Pancreas (tissue), 10 donors: ENCODE data around the gene RRBP1. TPM values are rescaled to one million over a fixed set of nuclear protein-coding genes. Genes with fewer than 3 reads are reported as not detected.

Experiments used
- ATAC-seq, 4 donors: fragments of 200-7000 bp; cut with Tn5 transposase; one replicate each; pipeline versions ENCODE4 v1.8.0 to v1.9.1; 2020; ENCODE audit warnings: mild to moderate bottlenecking in 4 of 4, moderate library complexity in 4 of 4
- DNase-seq, 6 donors: peaks; one replicate each; pipeline ENCODE4 v3.0.0-alpha.2; 2020
- FAIRE-seq: peaks from 2 replicates; lab custom pipeline; 2012; peaks lifted over from hg19 to GRCh38; lab: Jason Lieb, UNC
- H3K27ac ChIP-seq, 4 donors: fragments of 200-600 bp; sonication (generic); 1 replicate in 3 of 4; 2 replicates in 1 of 4; pipeline versions ENCODE4 v1.5.0 to v1.8.0; 2020
- H3K27me3 ChIP-seq, 4 donors: fragments of 200-600 bp; one replicate each; pipeline ENCODE4 v1.8.0; 2021
- H3K36me3 ChIP-seq, 3 donors: fragments of 200-600 bp; sonication (generic) in 1 of 3; one replicate each; pipeline versions ENCODE4 v1.5.0 to v1.8.0; 2020 to 2021
- H3K4me1 ChIP-seq, 3 donors: fragments of 200-600 bp; one replicate each; pipeline ENCODE4 v1.8.0; 2021
- H3K4me3 ChIP-seq, 4 donors: fragments of 200-600 bp; sonication (generic) in 2 of 4; one replicate each; pipeline versions ENCODE4 v1.5.0 to v1.8.0; 2020 to 2021
- H3K9me3 ChIP-seq, 4 donors: fragments of 200-600 bp; one replicate each; pipeline ENCODE4 v1.8.0; 2021
- WGBS, 2 donors: extraction: QIAGEN DNeasy Blood & Tissue Kit; methylation state at CpG; one replicate each; pipeline ENCODE4 v1.1.7; 2013; 5-methylcytosine and 5-hydroxymethylcytosine counted together
- intact Hi-C, 3 donors: fragments of 100-400 bp; cut with DNase I; formaldehyde crosslinking; loops; one replicate each; pipeline versions ENCODE4 v1.11.1 to v1.14.2; 2022
- polyA plus RNA-seq, 2 donors: library from polyadenylated mRNA; stranded (reverse); fragments of 200-250 nt; gene quantifications; one replicate each; pipeline ENCODE4 v1.2.3, GENCODE V29; 2013
- total RNA-seq, 6 donors: library from RNA; stranded (reverse); fragmentation: NEBNext Ultra II Directional in 4 of 6; extraction: Animal tissue kit (Norgen Biotek cat#: 25700) in 4 of 6; gene quantifications; one replicate each; pipeline versions ENCODE4 v1.2.1 to v1.2.4, GENCODE V29; 2021 to 2023
- TF ChIP-seq, protein P1 (sequence below), 4 donors: fragments of 200-600 bp; sonication (generic) in 3 of 4; IDR thresholded peaks; one replicate each; pipeline versions ENCODE4 v1.5.0 to v1.8.0; 2021; ENCODE audit warnings: antibody characterized with exemption in 4 of 4
- donor health status: healthy with polysubstance abuse.
- donor health status: DM: no; HTN: no; CAD: no; lungs with moderate emphysema.
- donor health status: DM: no; HTN: no; CAD: no.
- donor health status: control.
- donor health status: control.
- donor health status: Bipolar disorder and iron deficiency.
- donor health status: DM: yes; HTN: yes; CAD: no.
- donor health status: DM: no; HTN: no; CAD: no.
- donor health status: DM: no; HTN: no; CAD: no.
- donor health status: DM: yes; HTN: yes; CAD: no.

The RRBP1 gene
- total and polyA plus RNA-seq, 8 donors: 170 to 442 (median 348) TPM

DNA sequence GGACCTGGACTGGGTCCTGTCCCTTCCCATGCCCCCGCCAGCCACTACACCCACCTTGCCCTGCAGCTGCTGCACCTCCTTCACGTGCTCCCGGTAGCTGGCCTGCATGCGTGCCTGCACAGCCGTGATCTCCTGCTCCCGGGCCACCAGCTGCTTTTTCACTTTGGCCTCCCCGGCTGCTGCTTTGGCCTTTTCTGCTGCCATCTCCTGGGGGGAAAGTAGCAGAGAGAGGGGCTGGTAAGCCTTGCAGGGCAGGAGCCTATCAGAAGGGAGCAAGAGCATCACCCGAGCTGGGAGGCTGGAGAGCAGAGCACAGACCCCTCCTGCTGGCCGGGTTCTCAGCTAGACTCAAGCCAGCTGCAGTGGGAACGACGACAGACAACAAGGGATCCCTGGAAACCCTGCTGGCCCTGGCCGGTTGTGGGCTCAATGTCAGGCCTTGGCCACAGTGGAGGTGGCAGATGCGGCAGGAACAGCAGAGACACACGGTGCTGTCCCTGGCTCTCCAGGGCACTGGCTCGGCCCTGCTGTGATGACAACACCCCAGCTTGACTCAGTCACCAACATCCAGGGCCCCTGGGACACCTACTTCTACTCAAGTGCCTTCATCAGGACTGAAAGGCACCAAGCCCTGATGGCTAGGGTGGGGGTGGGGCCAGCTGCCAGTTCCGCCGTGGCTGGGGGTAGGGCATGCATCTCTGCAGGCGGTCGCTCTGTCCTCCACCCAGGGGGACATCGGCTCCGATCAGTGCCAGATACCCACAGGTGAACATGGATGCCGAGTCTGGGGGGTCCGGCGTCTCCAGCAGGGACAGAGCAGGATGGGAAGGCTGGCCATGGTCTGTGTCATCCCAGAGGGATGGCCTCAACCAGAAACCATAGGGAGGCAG, 45.3 kb downstream of the RRBP1 start:
- intact Hi-C loops: no loop called here
- Histone ChIP-seq H3K9me3 (no peaks in the 10 kb centered on the region), H3K4me3 (no peak overlapping the region), H3K36me3 (peaks cover 5 to 86% (median 63%) of the 10 kb centered on the region in 3 donors), H3K27me3 (no peaks in the 10 kb centered on the region), H3K27ac (no peak overlapping the region), H3K4me1 (peaks cover 0 to 3% (median 0%) of the 10 kb centered on the region in 3 donors)
- peak in 1 of 6 donors; percentile 74 for DNase-seq
- TF ChIP-seq, protein P1, sequence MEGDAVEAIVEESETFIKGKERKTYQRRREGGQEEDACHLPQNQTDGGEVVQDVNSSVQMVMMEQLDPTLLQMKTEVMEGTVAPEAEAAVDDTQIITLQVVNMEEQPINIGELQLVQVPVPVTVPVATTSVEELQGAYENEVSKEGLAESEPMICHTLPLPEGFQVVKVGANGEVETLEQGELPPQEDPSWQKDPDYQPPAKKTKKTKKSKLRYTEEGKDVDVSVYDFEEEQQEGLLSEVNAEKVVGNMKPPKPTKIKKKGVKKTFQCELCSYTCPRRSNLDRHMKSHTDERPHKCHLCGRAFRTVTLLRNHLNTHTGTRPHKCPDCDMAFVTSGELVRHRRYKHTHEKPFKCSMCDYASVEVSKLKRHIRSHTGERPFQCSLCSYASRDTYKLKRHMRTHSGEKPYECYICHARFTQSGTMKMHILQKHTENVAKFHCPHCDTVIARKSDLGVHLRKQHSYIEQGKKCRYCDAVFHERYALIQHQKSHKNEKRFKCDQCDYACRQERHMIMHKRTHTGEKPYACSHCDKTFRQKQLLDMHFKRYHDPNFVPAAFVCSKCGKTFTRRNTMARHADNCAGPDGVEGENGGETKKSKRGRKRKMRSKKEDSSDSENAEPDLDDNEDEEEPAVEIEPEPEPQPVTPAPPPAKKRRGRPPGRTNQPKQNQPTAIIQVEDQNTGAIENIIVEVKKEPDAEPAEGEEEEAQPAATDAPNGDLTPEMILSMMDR (IDR thresholded peaks at IDR 0.05): no peak
- no peak for FAIRE-seq
- ATAC-seq: no peak
- WGBS, 2 donors: 58 to 61% methylated on average over 24 of the region's 24 CpGs

DNA sequence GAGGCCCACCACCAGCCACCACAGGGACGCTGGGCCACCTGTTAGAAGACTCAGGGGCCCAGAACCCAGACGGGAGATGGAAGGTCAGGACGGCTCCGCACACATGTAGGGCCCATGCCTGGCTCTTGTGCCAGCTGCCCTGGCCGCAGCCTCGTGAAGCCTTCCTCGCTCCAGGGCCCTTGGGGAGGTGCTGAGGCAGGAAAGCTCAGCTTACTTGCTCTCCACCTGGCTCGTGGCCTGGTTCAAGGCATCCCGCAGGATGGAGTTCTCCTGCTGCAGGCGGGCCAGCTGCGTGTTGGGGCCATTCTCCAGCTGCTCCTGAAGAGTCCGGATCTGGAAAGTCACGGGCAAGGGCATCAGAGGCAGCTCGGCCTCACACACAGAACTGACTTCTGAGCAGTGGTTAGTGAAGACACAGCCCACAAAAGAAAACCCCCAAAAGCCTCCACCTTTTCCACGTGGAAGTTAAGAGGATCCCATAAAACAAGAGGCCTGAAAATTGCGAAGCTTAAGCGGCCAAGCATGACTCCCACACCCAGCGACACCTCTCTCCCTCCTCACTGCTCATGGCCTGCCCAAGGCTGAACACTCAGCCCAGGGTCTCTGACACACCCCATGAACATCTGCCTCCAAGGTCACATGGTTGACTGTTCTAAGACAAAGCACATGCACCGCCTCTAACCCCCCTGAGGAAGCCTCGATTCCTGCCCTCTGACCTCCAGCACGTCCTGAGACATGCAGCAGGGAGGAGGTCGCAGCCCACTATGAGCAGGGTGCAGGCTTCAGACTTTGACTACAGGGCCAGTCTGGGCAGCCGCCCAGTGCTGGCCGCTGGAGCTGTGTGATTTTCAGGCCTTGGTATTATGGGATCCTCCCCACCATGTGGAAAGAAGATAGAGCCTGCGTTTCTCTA, 46.5 kb downstream of the RRBP1 start:
- 47 to 53% methylated on average over 25 of the region's 25 CpGs for WGBS, 2 donors
- Histone ChIP-seq H3K9me3 (no peaks in the 10 kb centered on the region), H3K4me1 (no peaks in the 10 kb centered on the region), H3K36me3 (peaks cover 5 to 91% (median 61%) of the 10 kb centered on the region in 3 donors), H3K27ac (peak overlapping the region in 1 of 4 donors; percentile 48), H3K27me3 (no peaks in the 10 kb centered on the region), H3K4me3 (no peak overlapping the region)
- DNase-seq: peak in 1 of 6 donors; percentile 66
- no peak for FAIRE-seq
- intact Hi-C loops: no loop called here
- ATAC-seq: peak in 3 of 4 donors; percentile 9 to 12 (median 10)
- TF ChIP-seq, protein P1 (IDR thresholded peaks at IDR 0.05): no peak

DNA sequence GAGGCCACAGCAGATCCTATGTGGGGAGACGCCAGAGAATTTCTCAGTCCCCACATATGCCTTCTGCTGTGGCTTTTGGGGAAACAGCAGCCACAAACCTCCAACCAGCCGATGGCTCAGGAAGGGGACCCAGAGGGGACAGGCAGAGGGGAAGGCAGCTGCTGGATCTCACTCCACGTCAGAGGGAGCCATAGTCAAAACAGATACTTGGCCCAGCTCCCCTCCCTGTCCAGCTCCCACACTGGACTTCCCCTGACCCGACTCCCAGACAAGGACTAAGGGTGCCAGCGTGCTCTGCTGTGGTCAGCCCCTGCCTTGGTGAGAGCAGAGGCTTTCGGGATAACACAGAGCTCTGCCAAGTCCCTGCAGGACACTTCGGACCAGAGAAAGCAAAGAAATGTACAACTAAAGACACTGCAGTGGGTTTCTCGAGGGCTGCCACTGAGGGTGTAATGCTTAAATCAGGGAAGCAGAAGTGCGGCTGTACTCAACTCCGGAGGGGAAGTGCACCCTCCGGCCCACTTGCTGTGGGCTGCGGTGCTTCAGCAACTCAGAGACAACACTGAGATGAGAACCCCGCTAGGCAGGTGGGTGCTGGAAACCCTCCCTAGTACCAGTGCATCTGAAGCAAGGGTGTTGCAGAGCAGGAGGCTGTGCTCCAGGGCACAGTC, 47.2 kb downstream of the RRBP1 start:
- peak overlapping the region in 2 of 4 donors; percentile 41 to 48 for H3K27ac ChIP-seq
- no peak for FAIRE-seq
- TF ChIP-seq, protein P1 (IDR thresholded peaks at IDR 0.05): no peak
- H3K27me3 ChIP-seq: no peaks in the 10 kb centered on the region
- intact Hi-C loops: no loop called here
- ATAC-seq: peak in 3 of 4 donors; percentile 3 to 28 (median 17)
- WGBS, 2 donors: 65 to 67% methylated on average over 13 of the region's 13 CpGs
- no peak for DNase-seq
- no peaks in the 10 kb centered on the region for H3K4me1 ChIP-seq
- H3K36me3 ChIP-seq: peaks cover 5 to 97% (median 59%) of the 10 kb centered on the region in 3 donors
- no peaks in the 10 kb centered on the region for H3K9me3 ChIP-seq
- H3K4me3 ChIP-seq: no peak overlapping the region

DNA sequence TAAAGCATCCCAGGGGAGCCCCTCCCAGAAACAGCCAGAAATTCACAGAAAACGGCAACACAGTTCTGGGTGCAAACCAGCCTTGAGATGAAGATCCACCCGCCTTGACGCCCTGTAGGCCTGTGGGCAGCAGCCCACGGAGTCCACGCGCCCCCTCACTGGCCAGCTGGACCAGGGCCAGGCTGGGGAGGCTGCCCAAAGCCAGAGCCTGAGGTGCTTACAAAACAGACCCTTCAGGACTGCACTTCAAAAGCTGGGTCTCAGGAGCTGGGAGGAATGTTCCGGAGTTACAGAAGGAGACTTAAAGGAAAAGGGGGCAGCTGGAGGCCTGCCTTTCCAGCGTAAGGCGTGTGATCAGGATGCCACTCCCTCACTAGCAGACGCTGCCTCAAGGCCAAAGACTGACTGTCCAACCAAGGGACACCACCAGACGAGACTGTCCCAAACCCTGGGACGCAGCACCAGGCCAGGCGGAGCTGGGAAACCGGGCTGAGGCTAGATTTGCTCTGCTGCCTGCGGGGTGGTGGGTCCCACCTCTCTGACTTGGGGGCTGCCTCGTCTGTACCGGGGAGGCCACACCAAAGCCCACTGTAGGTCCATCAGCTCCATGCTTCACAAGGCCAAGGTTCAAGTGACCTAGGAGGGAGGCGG, 48.1 kb downstream of the RRBP1 start:
- FAIRE-seq: no peak

More for the DNA sequence above, 48.1 kb downstream of the RRBP1 start:
- Histone ChIP-seq H3K27me3 (no peaks in the 10 kb centered on the region), H3K4me1 (no peaks in the 10 kb centered on the region), H3K27ac (peak overlapping the region in 2 of 4 donors; percentile 41 to 48), H3K36me3 (peaks cover 5 to 97% (median 62%) of the 10 kb centered on the region in 3 donors), H3K9me3 (no peaks in the 10 kb centered on the region), H3K4me3 (no peak overlapping the region)
- ATAC-seq: no peak
- DNase-seq: peak in 2 of 6 donors; percentile 32 to 56
- intact Hi-C loops: no loop called here
- TF ChIP-seq, protein P1 (IDR thresholded peaks at IDR 0.05): no peak
- 61 to 62% methylated on average over 18 of the region's 18 CpGs for WGBS, 2 donors
